ENCODE measurements around the gene DEFB112.

Gene DEFB112

GRCh38 chr6:50003139-50003538 is 46.6 kb downstream of the DEFB112 start:
- DNase-seq: no peak
- TF ChIP-seq EZH2 (IDR thresholded peaks at IDR 0.05; ENCODE audit: borderline replicate concordance, low read depth, low read length, severe bottlenecking): no peak
- TF ChIP-seq CTCF (IDR thresholded peaks at IDR 0.05; ENCODE audit: borderline replicate concordance, extremely low read depth, low read length, poor library complexity, severe bottlenecking): no peak
- ATAC-seq (ENCODE audit: insufficient read depth, low read depth): no peak
- no peak overlapping the region for H2AFZ ChIP-seq (ENCODE audit: low read depth, low read length)
- no peak overlapping the region for H3K4me2 ChIP-seq (ENCODE audit: insufficient read depth, low read length)
- no peak overlapping the region for H3K27ac ChIP-seq (ENCODE audit: low read length)
- no peaks in the 10 kb centered on the region for H3K79me2 ChIP-seq (ENCODE audit: insufficient read depth, low read length)
- no peaks in the 10 kb centered on the region for H4K20me1 ChIP-seq (ENCODE audit: insufficient read depth, low read length)
- H3K27me3 ChIP-seq (ENCODE audit: insufficient read depth, low read length, poor library complexity): no peaks in the 10 kb centered on the region
- no peaks in the 10 kb centered on the region for H3K4me1 ChIP-seq (ENCODE audit: insufficient read depth, low read length)
- H3K9me3 ChIP-seq (ENCODE audit: insufficient read depth, low read length, severe bottlenecking): no peaks in the 10 kb centered on the region
- no peak overlapping the region for H3K9ac ChIP-seq (ENCODE audit: low read depth, low read length)
- H3K4me3 ChIP-seq (ENCODE audit: low read depth in 1 of 2, low read length in 2 of 2): no peak overlapping the region
- no peaks in the 10 kb centered on the region for H3K36me3 ChIP-seq (ENCODE audit: insufficient read depth, low read length)

- H3K4me3 ChIP-seq (ENCODE audit: low read depth in 1 of 2, low read length in 2 of 2): no peak overlapping the region
- H3K9me3 ChIP-seq (ENCODE audit: insufficient read depth, low read length, severe bottlenecking): no peaks in the 10 kb centered on the region
- H2AFZ ChIP-seq (ENCODE audit: low read depth, low read length): no peak overlapping the region
- H3K4me2 ChIP-seq (ENCODE audit: insufficient read depth, low read length): no peak overlapping the region
- H3K36me3 ChIP-seq (ENCODE audit: insufficient read depth, low read length): no peaks in the 10 kb centered on the region
- H4K20me1 ChIP-seq (ENCODE audit: insufficient read depth, low read length): no peaks in the 10 kb centered on the region
- ATAC-seq (ENCODE audit: insufficient read depth, low read depth) (no peak), DNase-seq (no peak)
- no peaks in the 10 kb centered on the region for H3K79me2 ChIP-seq (ENCODE audit: insufficient read depth, low read length)
- no peak overlapping the region for H3K9ac ChIP-seq (ENCODE audit: low read depth, low read length)
- H3K27ac ChIP-seq (ENCODE audit: low read length): no peak overlapping the region
- H3K4me1 ChIP-seq (ENCODE audit: insufficient read depth, low read length): no peaks in the 10 kb centered on the region
- no peaks in the 10 kb centered on the region for H3K27me3 ChIP-seq (ENCODE audit: insufficient read depth, low read length, poor library complexity)
- no peak for TF ChIP-seq CTCF (IDR thresholded peaks at IDR 0.05; ENCODE audit: borderline replicate concordance, extremely low read depth, low read length, poor library complexity, severe bottlenecking)
- no peak for TF ChIP-seq EZH2 (IDR thresholded peaks at IDR 0.05; ENCODE audit: borderline replicate concordance, low read depth, low read length, severe bottlenecking)
Measured at GRCh38 chr6:49995278-49995677, 54.5 kb downstream of the DEFB112 start.
